ENCODE data around the gene FGG. TPM values are rescaled to one million over a fixed set of nuclear protein-coding genes. Genes with fewer than 3 reads are reported as not detected.

Gene FGG
- total and polyA plus RNA-seq, 2 experiments from 2014 or later, result not detected

DNA sequence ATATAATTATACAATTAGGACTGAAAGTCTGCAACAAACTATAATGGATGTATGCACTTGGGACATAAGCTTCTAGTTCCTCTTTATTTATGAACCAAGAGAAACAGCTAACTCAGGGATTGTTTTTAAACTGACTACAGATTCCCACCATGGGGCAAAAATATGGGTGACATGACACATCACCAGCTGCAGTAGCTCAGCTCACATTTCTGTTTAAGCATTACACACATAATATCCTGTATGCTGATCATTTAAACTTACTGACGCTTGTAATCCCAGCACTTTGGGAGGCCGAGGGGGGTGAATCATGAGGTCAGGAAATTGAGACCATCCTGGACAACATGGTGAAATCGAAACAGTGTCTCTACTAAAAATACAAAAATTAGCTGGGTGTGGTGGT, 38.1 kb downstream of the FGG start:
- Histone ChIP-seq H3K27me3 (replicated peaks; ENCODE audit: insufficient read depth) (peaks cover 6% of the 10 kb centered on the region; the same call in 1 of the 2 replicates), H3F3A (ENCODE audit: insufficient read depth) (no peaks in the 10 kb centered on the region), H3K79me2 (ENCODE audit: insufficient read depth) (no peaks in the 10 kb centered on the region), H4K20me1 (ENCODE audit: insufficient read depth) (no peaks in the 10 kb centered on the region), H3K4me2 (ENCODE audit: unreplicated experiment) (no peak overlapping the region), H3K9ac (no peak overlapping the region), H3K4me3 (no peak overlapping the region), H2AFZ (no peak overlapping the region), H3K9me2 (ENCODE audit: insufficient read depth) (no peaks in the 10 kb centered on the region), H3K9me3 (ENCODE audit: low read depth) (no peaks in the 10 kb centered on the region), H3K36me3 (ENCODE audit: low read depth) (no peaks in the 10 kb centered on the region), H3K4me1 (ENCODE audit: insufficient read depth) (no peaks in the 10 kb centered on the region), H3K27ac (no peak overlapping the region)
- no peak for DNase-seq
- TF ChIP-seq EZH2 (IDR thresholded peaks at IDR 0.05; ENCODE audit: insufficient read depth, poor library complexity, severe bottlenecking) (no peak), EZH2phosphoT487 (IDR thresholded peaks at IDR 0.05; ENCODE audit: insufficient read depth, low read depth) (no peak)
- 34 to 46% methylated on average over 3 of the region's 3 CpGs for WGBS, 2 experiments (ENCODE audit: low coverage in 1 of 2, low lambda C conversion rate in 2 of 2, missing lambda C conversion rate in 2 of 2)
- in situ Hi-C loops (cut with MboI), result loop anchor here (25.0 kb wide), 1 partner anchor 788 kb away; no protein-coding TSS in a partner anchor

GRCh38 chr4:154573190-154573870, 39.1 kb downstream of the FGG start:
- H2AFZ ChIP-seq, result no peak overlapping the region
- no peak overlapping the region for H3K9ac ChIP-seq
- in situ Hi-C loops (cut with MboI), result loop anchor here (25.0 kb wide), 1 partner anchor 789 kb away; no protein-coding TSS in a partner anchor
- H3F3A ChIP-seq (ENCODE audit: insufficient read depth), result no peaks in the 10 kb centered on the region
- H3K36me3 ChIP-seq (ENCODE audit: low read depth), result no peaks in the 10 kb centered on the region
- WGBS, 2 experiments (ENCODE audit: low coverage in 1 of 2, low lambda C conversion rate in 2 of 2, missing lambda C conversion rate in 2 of 2), result 63 to 79% methylated on average over 5 of the region's 5 CpGs
- H3K9me2 ChIP-seq (ENCODE audit: insufficient read depth), result no peaks in the 10 kb centered on the region
- no peak for DNase-seq
- peaks cover 6% of the 10 kb centered on the region; the same call in 1 of the 2 replicates for H3K27me3 ChIP-seq (replicated peaks; ENCODE audit: insufficient read depth)
- no peaks in the 10 kb centered on the region for H3K9me3 ChIP-seq (ENCODE audit: low read depth)
- H3K27ac ChIP-seq, result no peak overlapping the region
- H3K4me1 ChIP-seq (ENCODE audit: insufficient read depth), result no peaks in the 10 kb centered on the region
- H3K4me2 ChIP-seq (ENCODE audit: unreplicated experiment), result no peak overlapping the region
- H4K20me1 ChIP-seq (ENCODE audit: insufficient read depth), result no peaks in the 10 kb centered on the region
- no peak for TF ChIP-seq EZH2 (IDR thresholded peaks at IDR 0.05; ENCODE audit: insufficient read depth, poor library complexity, severe bottlenecking)
- TF ChIP-seq EZH2phosphoT487 (IDR thresholded peaks at IDR 0.05; ENCODE audit: insufficient read depth, low read depth), result no peak
- H3K79me2 ChIP-seq (ENCODE audit: insufficient read depth), result no peaks in the 10 kb centered on the region
- no peak overlapping the region for H3K4me3 ChIP-seq

GRCh38 chr4:154569584-154569983, 42.9 kb downstream of the FGG start:
- H3K27ac ChIP-seq, result no peak overlapping the region
- no peaks in the 10 kb centered on the region for H4K20me1 ChIP-seq (ENCODE audit: insufficient read depth)
- 57 to 61% methylated on average over 5 of the region's 5 CpGs for WGBS, 2 experiments (ENCODE audit: low coverage in 1 of 2, low lambda C conversion rate in 2 of 2, missing lambda C conversion rate in 2 of 2)
- no peaks in the 10 kb centered on the region for H3K9me3 ChIP-seq (ENCODE audit: low read depth)
- H3F3A ChIP-seq (ENCODE audit: insufficient read depth), result no peaks in the 10 kb centered on the region
- no peaks in the 10 kb centered on the region for H3K79me2 ChIP-seq (ENCODE audit: insufficient read depth)
- no peaks in the 10 kb centered on the region for H3K4me1 ChIP-seq (ENCODE audit: insufficient read depth)
- in situ Hi-C loops (cut with MboI), result loop anchor here (25.0 kb wide), 1 partner anchor 793 kb away; no protein-coding TSS in a partner anchor
- H3K9me2 ChIP-seq (ENCODE audit: insufficient read depth), result no peaks in the 10 kb centered on the region
- no peak for DNase-seq
- no peak overlapping the region for H3K4me3 ChIP-seq
- no peak for TF ChIP-seq EZH2 (IDR thresholded peaks at IDR 0.05; ENCODE audit: insufficient read depth, poor library complexity, severe bottlenecking)
- TF ChIP-seq EZH2phosphoT487 (IDR thresholded peaks at IDR 0.05; ENCODE audit: insufficient read depth, low read depth), result no peak
- 0 out of 2 replicates have a peak, but pooled peaks cover 9% of the 10 kb centered on the region for H3K27me3 ChIP-seq (replicated peaks; ENCODE audit: insufficient read depth)
- no peak overlapping the region for H2AFZ ChIP-seq
- H3K9ac ChIP-seq, result no peak overlapping the region
- H3K4me2 ChIP-seq (ENCODE audit: unreplicated experiment), result no peak overlapping the region
- H3K36me3 ChIP-seq (ENCODE audit: low read depth), result no peaks in the 10 kb centered on the region

DNA sequence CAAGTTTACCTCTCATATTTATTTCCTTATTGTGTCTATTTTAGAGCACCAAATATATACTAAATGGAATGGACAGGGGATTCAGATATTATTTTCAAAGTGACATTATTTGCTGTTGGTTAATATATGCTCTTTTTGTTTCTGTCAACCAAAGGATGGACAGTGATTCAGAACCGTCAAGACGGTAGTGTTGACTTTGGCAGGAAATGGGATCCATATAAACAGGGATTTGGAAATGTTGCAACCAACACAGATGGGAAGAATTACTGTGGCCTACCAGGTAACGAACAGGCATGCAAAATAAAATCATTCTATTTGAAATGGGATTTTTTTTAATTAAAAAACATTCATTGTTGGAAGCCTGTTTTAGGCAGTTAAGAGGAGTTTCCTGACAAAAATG, 43.4 kb downstream of the FGG start:
- Histone ChIP-seq H3K9me3 (ENCODE audit: low read depth) (no peaks in the 10 kb centered on the region), H3K4me3 (no peak overlapping the region), H3K27ac (no peak overlapping the region), H3K9ac (no peak overlapping the region), H2AFZ (no peak overlapping the region), H4K20me1 (ENCODE audit: insufficient read depth) (no peaks in the 10 kb centered on the region), H3K79me2 (ENCODE audit: insufficient read depth) (no peaks in the 10 kb centered on the region), H3K9me2 (ENCODE audit: insufficient read depth) (no peaks in the 10 kb centered on the region), H3K4me2 (ENCODE audit: unreplicated experiment) (no peak overlapping the region), H3F3A (ENCODE audit: insufficient read depth) (no peaks in the 10 kb centered on the region), H3K27me3 (replicated peaks; ENCODE audit: insufficient read depth) (0 out of 2 replicates have a peak, but pooled peaks cover 9% of the 10 kb centered on the region), H3K36me3 (ENCODE audit: low read depth) (no peaks in the 10 kb centered on the region), H3K4me1 (ENCODE audit: insufficient read depth) (no peaks in the 10 kb centered on the region)
- TF ChIP-seq EZH2phosphoT487 (IDR thresholded peaks at IDR 0.05; ENCODE audit: insufficient read depth, low read depth), result no peak
- 25 to 37% methylated on average over 3 of the region's 3 CpGs for WGBS, 2 experiments (ENCODE audit: low coverage in 1 of 2, low lambda C conversion rate in 2 of 2, missing lambda C conversion rate in 2 of 2)
- in situ Hi-C loops (cut with MboI), result loop anchor here (25.0 kb wide), 1 partner anchor 793 kb away; no protein-coding TSS in a partner anchor
- no peak for DNase-seq

Data from GM23248 (cell line).